SH-SY5Y (cell line): Measurements from ENCODE around the gene BHLHA9.

ENCODE experiments used
- GATA2 ChIP-seq: IDR thresholded peaks from 2 replicates; pipeline ENCODE4 v1.6.1; 2011; ENCODE audit warnings: mild to moderate bottlenecking, low read depth, low read length
- GATA3 ChIP-seq: IDR thresholded peaks from 2 replicates; pipeline ENCODE4 v1.6.1; 2011; ENCODE audit warnings: low read depth, mild to moderate bottlenecking, low read length, moderate library complexity

Gene BHLHA9

GRCh38 chr17:1275205-1275961 lies 5.1 kb downstream of the BHLHA9 start:
- TF ChIP-seq GATA3 = no peak
- no peak for TF ChIP-seq GATA2

DNA sequence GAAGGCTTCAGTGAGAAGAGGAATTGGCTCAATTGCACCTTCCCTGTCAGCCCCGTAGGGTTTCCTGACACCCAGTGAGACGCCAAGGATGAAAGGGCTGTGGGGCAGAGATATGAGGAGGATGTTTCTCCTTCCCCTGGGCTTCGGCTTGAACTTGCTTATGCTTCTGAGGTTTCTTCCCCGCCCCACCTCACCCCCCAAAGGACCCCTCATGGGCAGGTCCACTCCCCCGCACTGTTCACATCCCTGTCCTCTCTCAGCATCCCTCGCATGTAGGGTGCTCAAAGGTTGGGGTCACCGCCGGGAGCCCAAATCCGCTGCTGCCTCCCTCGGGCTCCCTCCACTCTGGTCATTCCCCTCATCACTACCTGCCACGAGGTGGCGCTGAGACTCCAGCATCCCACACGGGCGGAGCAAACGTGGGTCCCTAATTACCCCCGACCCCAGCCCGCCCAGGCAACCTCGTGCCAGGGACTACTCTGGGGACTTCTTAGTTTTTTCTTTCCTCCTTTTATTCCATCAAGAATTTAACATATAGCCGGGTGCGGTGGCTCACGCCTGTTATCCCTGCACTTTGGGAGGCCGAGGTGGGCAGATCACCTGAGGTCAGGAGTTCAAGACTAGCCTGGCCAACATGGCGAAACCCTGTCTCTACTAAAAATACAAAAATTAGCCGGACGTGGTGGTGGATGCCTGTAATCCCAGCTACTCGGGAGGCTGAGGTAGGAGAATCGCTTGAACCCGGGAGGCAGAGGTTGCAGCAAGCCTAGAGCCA lies 5.9 kb downstream of the BHLHA9 start:
- no peak for TF ChIP-seq GATA3
- no peak for TF ChIP-seq GATA2

GRCh38 chr17:1280652-1281051 lies 10.4 kb downstream of the BHLHA9 start:
- no peak for TF ChIP-seq GATA2
- no peak for TF ChIP-seq GATA3

- TF ChIP-seq GATA3 = no peak
- no peak for TF ChIP-seq GATA2
These were observed 16.3 kb downstream of the BHLHA9 start for GRCh38 chr17:1286379-1287106.

GRCh38 chr17:1289695-1290094 lies 19.5 kb downstream of the BHLHA9 start:
- no peak for TF ChIP-seq GATA3
- TF ChIP-seq GATA2 = no peak

DNA sequence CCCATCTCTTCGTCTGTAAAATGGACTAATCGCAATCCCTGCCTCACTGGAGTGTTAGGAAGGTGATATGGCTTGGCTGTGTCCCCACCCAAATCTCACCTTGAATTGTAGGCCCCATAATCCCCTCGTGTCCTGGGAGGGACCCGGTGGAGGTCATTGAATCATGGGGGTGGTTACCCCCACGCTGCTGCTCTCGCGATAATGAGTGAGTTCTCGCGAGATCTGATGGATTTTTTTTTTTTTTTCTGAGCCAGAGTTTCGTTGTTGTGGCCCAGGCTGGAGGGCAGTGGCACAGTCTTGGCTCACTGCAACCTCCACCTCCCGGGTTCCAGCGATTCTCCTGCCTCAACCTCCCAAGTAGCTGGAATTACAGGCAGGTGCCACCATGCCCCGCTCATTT lies 20.4 kb downstream of the BHLHA9 start:
- TF ChIP-seq GATA2 (no peak), GATA3 (no peak)

- no peak for TF ChIP-seq GATA3
- TF ChIP-seq GATA2 = no peak
These were observed 24.0 kb downstream of the BHLHA9 start for GRCh38 chr17:1294157-1294717.

- no peak for TF ChIP-seq GATA2
- TF ChIP-seq GATA3 = no peak
These were observed 28.4 kb downstream of the BHLHA9 start for GRCh38 chr17:1298606-1299005.

DNA sequence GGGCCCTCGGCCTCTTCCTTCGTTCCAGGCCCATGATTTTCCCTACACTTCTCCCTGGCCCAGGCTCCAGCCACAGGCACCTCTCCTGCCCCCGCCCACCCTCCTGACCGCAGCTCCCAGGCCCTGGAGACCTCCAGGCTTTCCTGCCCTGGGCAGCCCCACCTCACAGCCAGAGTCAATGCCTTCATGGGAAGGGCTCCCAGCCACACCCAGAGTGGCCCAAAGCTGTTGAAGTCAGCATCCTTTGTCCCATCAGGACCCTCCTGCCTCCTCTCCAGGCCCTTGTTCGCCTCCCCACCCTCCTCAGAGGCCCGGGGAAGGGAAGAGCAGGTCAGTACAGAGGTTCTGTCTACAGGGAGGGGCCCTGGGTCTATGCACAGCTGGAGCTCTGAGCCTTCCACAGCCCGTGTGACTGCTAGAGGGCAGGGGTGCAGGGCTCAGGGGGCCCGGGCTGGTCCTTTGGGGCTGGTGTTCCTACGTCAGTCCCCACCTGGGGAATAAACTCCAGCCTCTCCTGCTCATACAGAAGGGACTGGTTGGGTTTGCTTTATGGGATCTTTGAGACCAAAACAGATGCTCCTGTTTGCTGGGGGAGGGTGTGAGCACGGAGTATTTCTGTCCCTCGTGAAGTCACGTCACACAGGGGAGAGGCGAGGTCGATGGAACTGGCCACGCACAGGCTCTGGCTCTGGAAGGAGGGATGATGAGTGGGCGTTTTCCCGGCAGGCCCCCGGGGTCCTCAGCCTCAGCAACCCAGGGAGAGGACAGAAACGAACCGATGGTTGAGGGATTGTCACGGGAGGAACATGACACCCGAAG lies 29.5 kb downstream of the BHLHA9 start:
- TF ChIP-seq GATA2 (no peak), GATA3 (no peak)

GRCh38 chr17:1300371-1300905 lies 30.2 kb downstream of the BHLHA9 start:
- TF ChIP-seq GATA3 (no peak), GATA2 (no peak)

DNA sequence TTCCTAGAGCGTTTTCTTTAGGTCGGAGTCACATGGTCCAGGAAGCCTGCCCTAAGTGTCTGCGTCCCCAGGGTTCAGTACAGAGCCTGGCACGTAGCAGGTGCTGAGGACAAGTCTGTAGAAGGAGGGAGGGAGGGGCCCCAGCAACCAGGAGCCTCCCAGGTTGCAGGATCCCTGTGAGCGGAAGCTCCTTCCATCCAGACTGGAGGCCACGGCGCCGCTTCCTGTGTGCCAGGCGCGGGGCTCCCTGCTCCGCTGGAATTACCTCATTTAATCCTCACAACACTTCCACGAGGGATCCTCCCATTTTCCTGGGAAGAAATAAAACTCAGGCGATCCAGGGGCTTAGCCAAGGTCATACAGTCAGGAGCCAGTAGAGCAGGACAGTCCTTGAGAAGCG lies 31.3 kb downstream of the BHLHA9 start:
- no peak for TF ChIP-seq GATA2
- no peak for TF ChIP-seq GATA3

DNA sequence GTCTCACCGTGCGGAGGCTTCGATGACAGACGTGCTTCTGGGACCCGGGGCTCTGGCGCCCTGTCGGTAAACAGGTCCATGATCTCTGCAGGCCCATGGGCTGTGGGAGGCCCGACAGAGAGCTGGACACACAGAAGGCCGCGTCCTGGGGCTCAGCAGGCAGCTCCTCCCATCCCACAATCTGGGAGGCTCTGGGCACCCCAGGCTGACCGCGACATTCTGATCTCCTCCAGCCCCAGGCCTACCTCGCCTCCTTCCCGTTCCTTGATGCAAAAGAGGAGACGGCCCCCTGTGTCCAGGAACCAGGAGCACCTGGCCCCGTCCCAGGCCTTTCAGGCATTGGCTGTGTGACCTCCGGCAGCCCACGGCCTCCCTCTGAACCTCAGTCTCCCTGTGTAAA lies 32.5 kb downstream of the BHLHA9 start:
- TF ChIP-seq GATA3 (no peak), GATA2 (no peak)

DNA sequence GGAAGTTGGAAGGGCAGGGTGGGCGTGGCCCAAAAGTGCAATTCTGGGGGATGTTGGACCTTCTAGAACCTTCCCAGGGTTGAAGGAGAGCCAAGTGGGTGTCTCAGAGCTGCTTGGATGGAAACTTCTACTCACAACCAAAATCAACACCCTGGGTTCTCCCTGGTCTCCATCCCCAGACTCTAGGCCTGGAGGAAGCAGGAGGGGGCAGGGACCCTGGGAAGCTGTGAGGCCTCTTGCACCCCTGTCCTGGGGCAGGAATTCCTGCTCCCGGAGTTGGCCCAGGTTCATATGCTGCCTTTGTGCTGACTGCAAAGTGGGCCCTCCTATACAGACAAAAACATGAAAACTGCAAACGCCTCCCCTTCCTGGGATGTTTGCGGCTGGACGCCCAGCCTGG lies 34.3 kb downstream of the BHLHA9 start:
- no peak for TF ChIP-seq GATA3
- TF ChIP-seq GATA2 = no peak

DNA sequence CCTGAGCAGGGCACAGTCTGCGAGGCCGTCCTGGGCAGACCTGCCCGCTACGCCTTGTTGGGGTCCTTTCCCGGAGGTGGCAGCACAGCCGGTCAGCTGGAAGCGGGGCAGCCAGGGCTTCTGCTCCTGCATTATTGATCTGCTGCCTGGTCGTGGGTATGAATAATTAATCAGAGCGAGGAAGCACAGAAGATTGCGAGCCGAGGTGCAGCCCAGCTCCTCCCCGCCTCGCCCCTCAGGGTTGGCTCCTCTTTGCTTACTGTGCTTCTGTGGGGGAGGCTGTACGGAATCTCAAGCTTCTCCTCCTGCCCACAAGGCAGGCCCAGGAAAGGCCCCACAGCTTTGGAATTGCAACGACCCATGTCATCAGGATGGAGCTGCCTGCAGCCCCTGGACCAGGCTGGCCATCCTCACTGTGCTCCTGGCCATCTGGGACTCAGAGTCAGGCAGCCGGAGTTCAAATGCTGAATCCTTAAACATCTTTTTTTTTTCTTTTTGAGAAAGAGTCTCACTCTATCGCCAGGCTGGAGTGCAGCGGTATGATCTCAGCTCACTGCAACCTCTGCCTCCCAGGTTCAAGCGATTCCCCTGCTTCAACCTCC lies 34.8 kb downstream of the BHLHA9 start:
- TF ChIP-seq GATA3 (no peak), GATA2 (no peak)
